Neural cell (in vitro differentiated cells): Measurements from ENCODE around the gene LRRC9.

Experiments used
- EZH2 ChIP-seq: fragments of 200-600, 300-800 bp; shearing (Covaris generic), sonication (generic); IDR thresholded peaks from 2 replicates; pipeline ENCODE4 v1.6.1; 2014; ENCODE audit warnings: antibody characterized with exemption, low read length, borderline replicate concordance, mild to moderate bottlenecking; ENCODE audit not compliant: insufficient read depth, poor library complexity, severe bottlenecking
- TF ChIP-seq, protein P1 (sequence below): fragments of 450-650 bp; IDR thresholded peaks from 2 replicates; pipeline ENCODE4 v1.5.1; 2014; ENCODE audit warnings: antibody characterized with exemption, mild to moderate bottlenecking, moderate library complexity; ENCODE audit not compliant: poor library complexity, severe bottlenecking
- TF ChIP-seq, protein P2 (sequence below): IDR thresholded peaks from 2 replicates; pipeline ENCODE4 v1.6.1; 2012; ENCODE audit warnings: borderline replicate concordance

DNA sequence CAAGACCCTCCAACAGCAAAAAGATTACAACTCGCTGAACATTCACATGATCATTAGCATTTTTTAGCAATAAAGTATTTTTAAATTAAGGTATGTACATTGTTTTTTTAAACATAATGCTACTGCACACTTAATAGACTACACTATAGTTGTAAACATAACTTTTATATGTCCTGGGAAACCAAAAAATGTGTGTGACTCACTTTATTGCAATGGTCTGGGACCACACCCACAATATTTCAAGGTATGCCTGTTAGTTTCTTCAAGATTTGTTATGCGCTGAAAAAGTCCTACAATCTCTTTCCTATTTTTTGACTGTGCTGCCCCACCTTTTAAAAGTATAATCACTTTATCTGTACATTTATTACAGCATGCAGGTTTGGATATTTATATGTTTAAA is 141.4 kb downstream of the LRRC9 start:
- TF ChIP-seq EZH2, result no peak
- TF ChIP-seq, protein P1, sequence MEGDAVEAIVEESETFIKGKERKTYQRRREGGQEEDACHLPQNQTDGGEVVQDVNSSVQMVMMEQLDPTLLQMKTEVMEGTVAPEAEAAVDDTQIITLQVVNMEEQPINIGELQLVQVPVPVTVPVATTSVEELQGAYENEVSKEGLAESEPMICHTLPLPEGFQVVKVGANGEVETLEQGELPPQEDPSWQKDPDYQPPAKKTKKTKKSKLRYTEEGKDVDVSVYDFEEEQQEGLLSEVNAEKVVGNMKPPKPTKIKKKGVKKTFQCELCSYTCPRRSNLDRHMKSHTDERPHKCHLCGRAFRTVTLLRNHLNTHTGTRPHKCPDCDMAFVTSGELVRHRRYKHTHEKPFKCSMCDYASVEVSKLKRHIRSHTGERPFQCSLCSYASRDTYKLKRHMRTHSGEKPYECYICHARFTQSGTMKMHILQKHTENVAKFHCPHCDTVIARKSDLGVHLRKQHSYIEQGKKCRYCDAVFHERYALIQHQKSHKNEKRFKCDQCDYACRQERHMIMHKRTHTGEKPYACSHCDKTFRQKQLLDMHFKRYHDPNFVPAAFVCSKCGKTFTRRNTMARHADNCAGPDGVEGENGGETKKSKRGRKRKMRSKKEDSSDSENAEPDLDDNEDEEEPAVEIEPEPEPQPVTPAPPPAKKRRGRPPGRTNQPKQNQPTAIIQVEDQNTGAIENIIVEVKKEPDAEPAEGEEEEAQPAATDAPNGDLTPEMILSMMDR, result no peak
- TF ChIP-seq, protein P2, sequence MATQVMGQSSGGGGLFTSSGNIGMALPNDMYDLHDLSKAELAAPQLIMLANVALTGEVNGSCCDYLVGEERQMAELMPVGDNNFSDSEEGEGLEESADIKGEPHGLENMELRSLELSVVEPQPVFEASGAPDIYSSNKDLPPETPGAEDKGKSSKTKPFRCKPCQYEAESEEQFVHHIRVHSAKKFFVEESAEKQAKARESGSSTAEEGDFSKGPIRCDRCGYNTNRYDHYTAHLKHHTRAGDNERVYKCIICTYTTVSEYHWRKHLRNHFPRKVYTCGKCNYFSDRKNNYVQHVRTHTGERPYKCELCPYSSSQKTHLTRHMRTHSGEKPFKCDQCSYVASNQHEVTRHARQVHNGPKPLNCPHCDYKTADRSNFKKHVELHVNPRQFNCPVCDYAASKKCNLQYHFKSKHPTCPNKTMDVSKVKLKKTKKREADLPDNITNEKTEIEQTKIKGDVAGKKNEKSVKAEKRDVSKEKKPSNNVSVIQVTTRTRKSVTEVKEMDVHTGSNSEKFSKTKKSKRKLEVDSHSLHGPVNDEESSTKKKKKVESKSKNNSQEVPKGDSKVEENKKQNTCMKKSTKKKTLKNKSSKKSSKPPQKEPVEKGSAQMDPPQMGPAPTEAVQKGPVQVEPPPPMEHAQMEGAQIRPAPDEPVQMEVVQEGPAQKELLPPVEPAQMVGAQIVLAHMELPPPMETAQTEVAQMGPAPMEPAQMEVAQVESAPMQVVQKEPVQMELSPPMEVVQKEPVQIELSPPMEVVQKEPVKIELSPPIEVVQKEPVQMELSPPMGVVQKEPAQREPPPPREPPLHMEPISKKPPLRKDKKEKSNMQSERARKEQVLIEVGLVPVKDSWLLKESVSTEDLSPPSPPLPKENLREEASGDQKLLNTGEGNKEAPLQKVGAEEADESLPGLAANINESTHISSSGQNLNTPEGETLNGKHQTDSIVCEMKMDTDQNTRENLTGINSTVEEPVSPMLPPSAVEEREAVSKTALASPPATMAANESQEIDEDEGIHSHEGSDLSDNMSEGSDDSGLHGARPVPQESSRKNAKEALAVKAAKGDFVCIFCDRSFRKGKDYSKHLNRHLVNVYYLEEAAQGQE, result no peak
